Forelimb muscle (tissue), 1 donor: ENCODE results near the gene SYS1. TPM values are rescaled to one million over a fixed set of nuclear protein-coding genes. Genes with fewer than 3 reads are reported as not detected.

Experiments used
- DNase-seq: peaks from one replicate; pipeline ENCODE4 v3.0.0-alpha.2; 2013; ENCODE audit warnings: low read depth
- polyA plus RNA-seq: library from polyadenylated mRNA; unstranded; fragments of 120-200 nt; gene quantifications from one replicate; pipeline ENCODE4 v1.2.1, GENCODE V29; 2013; ENCODE audit not compliant: insufficient read length

The SYS1 gene
- polyA plus RNA-seq, 1 donor = 14.2 TPM

GRCh38 chr20:45387274-45387673, 24.3 kb downstream of the SYS1 start:
- no peak for DNase-seq

- DNase-seq = no peak
Observed at GRCh38 chr20:45390931-45391330, 28.0 kb downstream of the SYS1 start.

- no peak for DNase-seq
Observed at GRCh38 chr20:45391559-45391958, 28.6 kb downstream of the SYS1 start.

GRCh38 chr20:45392733-45393132, 29.8 kb downstream of the SYS1 start:
- no peak for DNase-seq

- DNase-seq = no peak
Observed at GRCh38 chr20:45394221-45395113, 31.5 kb downstream of the SYS1 start.

GRCh38 chr20:45395114-45395415, 32.1 kb downstream of the SYS1 start:
- no peak for DNase-seq

- DNase-seq = no peak
Observed at GRCh38 chr20:45399018-45399417, 36.1 kb downstream of the SYS1 start.

- no peak for DNase-seq
Observed at GRCh38 chr20:45400346-45401031, 37.5 kb downstream of the SYS1 start.

GRCh38 chr20:45402946-45403345, 40.0 kb downstream of the SYS1 start:
- DNase-seq = no peak

GRCh38 chr20:45404438-45404837, 41.5 kb downstream of the SYS1 start:
- no peak for DNase-seq

GRCh38 chr20:45405571-45406259, 42.8 kb downstream of the SYS1 start:
- DNase-seq = no peak

GRCh38 chr20:45406260-45407066, 43.5 kb downstream of the SYS1 start:
- DNase-seq = no peak

- DNase-seq = no peak
Observed at GRCh38 chr20:45407067-45407745, 44.2 kb downstream of the SYS1 start.

GRCh38 chr20:45407783-45408645, 45.1 kb downstream of the SYS1 start, which contains the start of gene DBNDD2:
TSS of gene DBNDD2 (plus strand) at chr20:45408289. CDS start at chr20:45408468, 179 bp downstream.
- no peak for DNase-seq

GRCh38 chr20:45408646-45409213, 45.8 kb downstream of the SYS1 start:
- DNase-seq = no peak

- no peak for DNase-seq
Observed at GRCh38 chr20:45409521-45410272, 46.7 kb downstream of the SYS1 start.

- DNase-seq = no peak
Observed at GRCh38 chr20:45410887-45411286, 47.9 kb downstream of the SYS1 start.

GRCh38 chr20:45412653-45413052, 49.7 kb downstream of the SYS1 start:
- DNase-seq = no peak

- DNase-seq = no peak
Observed at GRCh38 chr20:45413479-45413878, 50.5 kb downstream of the SYS1 start.
